Measurements from ENCODE around the gene KRTAP5-5.

The KRTAP5-5 gene

DNA sequence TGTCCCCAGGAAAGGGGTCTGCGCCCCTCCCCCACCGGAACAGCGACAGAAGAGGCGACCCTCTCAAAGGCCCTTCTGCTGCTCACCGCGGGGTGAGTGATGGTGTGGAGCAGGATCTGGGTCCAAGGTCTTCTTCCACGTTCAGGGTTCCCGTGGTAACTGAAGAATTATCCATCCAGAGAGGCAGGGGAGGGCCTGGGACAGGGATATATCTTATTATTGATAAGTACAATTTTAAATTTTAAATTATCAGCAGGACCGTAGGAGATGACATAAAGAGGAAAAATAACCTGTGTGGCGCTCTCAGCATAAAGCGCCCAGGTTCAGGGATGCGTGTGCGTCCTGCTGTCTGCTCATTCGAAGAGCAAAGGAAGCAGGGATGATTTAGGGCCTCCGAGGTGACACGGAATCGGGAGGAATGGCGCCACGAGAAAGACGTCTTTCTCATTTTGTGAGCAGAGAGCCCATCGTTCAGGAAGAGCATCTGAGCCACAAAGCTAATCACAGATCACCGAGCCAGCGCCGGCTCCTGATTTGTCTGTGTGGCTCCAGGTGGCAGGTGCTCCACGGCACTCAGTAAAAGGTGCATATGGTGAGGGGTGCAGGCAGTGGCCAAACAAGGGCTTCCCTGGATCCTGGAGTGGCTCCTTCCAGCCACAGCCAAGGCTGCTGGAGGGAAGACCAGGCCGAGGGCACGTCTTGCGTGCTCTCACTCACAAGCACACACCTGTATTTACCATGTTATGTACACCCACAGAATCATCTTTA lies 19.3 kb downstream of the KRTAP5-5 start:
- Histone ChIP-seq H3K4me1 (ENCODE audit: control insufficient read depth, insufficient read depth, low read length) (no peaks in the 10 kb centered on the region), H3K9ac (ENCODE audit: low read length) (no peak overlapping the region)

DNA sequence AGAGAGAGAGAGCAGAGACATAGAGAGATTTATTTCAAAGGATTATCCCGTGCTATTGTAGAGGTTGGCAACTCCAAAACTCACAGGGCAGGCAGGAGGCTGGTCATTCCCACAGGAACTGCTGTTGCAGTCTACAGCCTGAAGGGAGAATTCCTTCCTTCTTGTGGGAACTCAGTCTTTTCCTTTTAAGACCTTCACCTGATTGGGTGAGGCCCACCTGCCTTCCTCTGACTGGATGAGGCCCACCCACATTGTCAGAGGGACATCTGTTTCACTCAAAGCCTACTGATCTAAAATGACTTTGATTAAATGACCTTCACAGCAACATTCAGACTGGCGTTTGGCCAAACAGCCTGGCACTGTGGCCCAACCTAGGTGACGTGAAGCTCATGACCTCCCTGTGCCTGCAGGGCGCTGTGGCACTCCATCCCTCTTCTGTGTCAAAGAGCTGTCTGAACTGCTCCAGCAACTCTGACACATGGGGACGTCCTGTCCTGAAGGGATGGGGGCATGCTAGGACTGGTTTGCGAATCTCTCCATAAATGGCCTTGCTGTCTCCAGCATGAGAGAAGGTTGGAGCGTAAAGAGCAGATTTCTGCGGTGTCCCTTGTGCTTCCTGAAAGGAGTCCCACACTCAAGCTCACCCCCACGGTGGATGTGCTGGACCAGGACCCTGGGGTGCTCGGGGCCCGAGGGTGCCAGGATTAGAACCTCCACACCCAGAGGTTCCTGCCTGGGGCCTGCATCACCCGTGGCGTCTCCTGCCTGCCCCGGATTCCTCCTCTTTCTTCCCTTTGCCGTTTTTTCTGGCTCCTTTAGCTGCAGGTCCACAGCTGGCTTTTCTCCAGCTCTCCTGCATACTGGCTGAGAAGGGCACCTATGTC lies 20.7 kb downstream of the KRTAP5-5 start:
- Histone ChIP-seq H3K27ac (ENCODE audit: low read depth, low read length) (no peak overlapping the region), H3K27me3 (ENCODE audit: control insufficient read depth, insufficient read depth, low read length) (peaks cover 9% of the 10 kb centered on the region), H3K4me3 (ENCODE audit: low read length) (no peak overlapping the region), H3K36me3 (ENCODE audit: control insufficient read depth, insufficient read depth, low read length) (no peaks in the 10 kb centered on the region), H3K9ac (ENCODE audit: low read length) (no peak overlapping the region), H3K4me1 (ENCODE audit: control insufficient read depth, insufficient read depth, low read length) (no peaks in the 10 kb centered on the region)

More for the DNA sequence above, 19.3 kb downstream of the KRTAP5-5 start:
- Histone ChIP-seq H3K36me3 (ENCODE audit: control insufficient read depth, insufficient read depth, low read length) (no peaks in the 10 kb centered on the region), H3K27ac (ENCODE audit: low read depth, low read length) (no peak overlapping the region), H3K27me3 (ENCODE audit: control insufficient read depth, insufficient read depth, low read length) (peaks cover 7% of the 10 kb centered on the region), H3K4me3 (ENCODE audit: low read length) (no peak overlapping the region)

DNA sequence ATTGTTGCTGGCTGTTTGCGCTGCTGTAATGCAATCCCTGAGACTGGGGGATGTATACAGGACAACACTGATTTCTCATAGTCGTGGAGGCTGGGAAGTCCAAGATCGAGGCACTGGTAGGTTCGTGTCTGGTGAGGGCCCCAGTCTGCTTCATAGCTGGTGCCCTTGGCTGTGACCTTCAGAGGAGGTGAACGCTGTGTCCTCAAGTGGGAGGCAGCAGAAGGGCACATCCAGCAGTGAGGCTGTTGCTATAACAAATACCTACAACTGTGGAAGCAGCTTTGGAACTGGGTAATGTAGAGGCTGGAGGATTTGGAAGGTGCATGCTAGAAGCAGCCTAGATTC lies 21.3 kb downstream of the KRTAP5-5 start:
- Histone ChIP-seq H3K9ac (ENCODE audit: low read length) (no peak overlapping the region), H3K27me3 (ENCODE audit: control insufficient read depth, insufficient read depth, low read length) (peaks cover 9% of the 10 kb centered on the region), H3K27ac (ENCODE audit: low read depth, low read length) (no peak overlapping the region), H3K4me1 (ENCODE audit: control insufficient read depth, insufficient read depth, low read length) (no peaks in the 10 kb centered on the region), H3K4me3 (ENCODE audit: low read length) (no peak overlapping the region), H3K36me3 (ENCODE audit: control insufficient read depth, insufficient read depth, low read length) (no peaks in the 10 kb centered on the region)

DNA sequence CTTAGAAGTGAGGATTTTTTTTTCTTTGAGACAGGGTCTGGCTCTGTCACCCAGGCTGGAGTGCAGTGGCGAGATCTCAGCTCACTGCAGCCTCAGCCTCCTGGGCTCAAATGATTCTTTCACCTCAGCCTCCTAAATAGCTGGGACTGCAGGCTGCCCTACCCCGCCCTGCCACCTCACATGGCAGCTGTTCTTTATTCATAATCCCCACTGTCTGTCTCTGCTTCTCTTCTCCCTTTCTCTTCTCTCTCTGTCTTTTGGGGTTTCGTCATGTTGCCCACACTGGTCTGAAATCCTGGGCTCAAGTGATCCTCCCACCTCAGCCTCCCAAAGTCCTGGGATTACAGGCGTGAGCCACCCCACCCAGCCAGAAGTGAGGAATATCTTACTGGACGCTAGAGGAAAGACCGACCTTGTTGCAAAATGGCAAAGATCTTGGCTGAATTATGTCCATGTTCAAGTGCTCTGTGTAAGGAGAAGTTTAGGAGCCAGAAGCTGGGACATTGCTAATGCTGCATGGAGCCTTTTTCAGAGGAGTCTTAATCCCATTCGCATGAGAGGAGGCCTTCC lies 21.9 kb downstream of the KRTAP5-5 start:
- Histone ChIP-seq H3K9ac (ENCODE audit: low read length) (no peak overlapping the region), H3K36me3 (ENCODE audit: control insufficient read depth, insufficient read depth, low read length) (no peaks in the 10 kb centered on the region), H3K27ac (ENCODE audit: low read depth, low read length) (no peak overlapping the region), H3K4me1 (ENCODE audit: control insufficient read depth, insufficient read depth, low read length) (no peaks in the 10 kb centered on the region), H3K27me3 (ENCODE audit: control insufficient read depth, insufficient read depth, low read length) (peaks cover 9% of the 10 kb centered on the region), H3K4me3 (ENCODE audit: low read length) (no peak overlapping the region)

DNA sequence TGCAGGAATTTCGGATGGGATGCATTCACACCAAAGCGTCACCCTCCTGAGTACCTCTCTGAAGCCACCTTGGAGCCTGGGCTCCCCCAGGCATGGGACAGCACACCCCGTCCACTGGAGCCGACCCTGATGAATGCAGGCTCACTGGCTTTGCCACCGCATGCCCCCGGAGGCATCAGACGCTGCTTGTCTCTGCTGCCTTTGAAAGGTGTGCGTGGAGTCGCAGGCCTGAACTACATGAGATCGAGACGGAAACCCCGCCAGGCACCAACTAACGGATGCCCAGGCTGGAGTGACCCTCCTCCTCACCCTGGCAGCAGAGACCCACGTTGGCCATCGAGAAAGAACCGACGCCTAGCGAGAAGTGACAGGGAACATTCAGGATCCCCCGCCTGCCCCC lies 22.5 kb downstream of the KRTAP5-5 start:
- Histone ChIP-seq H3K27ac (ENCODE audit: low read depth, low read length) (no peak overlapping the region), H3K27me3 (ENCODE audit: control insufficient read depth, insufficient read depth, low read length) (peaks cover 9% of the 10 kb centered on the region), H3K4me3 (ENCODE audit: low read length) (no peak overlapping the region), H3K4me1 (ENCODE audit: control insufficient read depth, insufficient read depth, low read length) (no peaks in the 10 kb centered on the region), H3K9ac (ENCODE audit: low read length) (no peak overlapping the region), H3K36me3 (ENCODE audit: control insufficient read depth, insufficient read depth, low read length) (no peaks in the 10 kb centered on the region)

DNA sequence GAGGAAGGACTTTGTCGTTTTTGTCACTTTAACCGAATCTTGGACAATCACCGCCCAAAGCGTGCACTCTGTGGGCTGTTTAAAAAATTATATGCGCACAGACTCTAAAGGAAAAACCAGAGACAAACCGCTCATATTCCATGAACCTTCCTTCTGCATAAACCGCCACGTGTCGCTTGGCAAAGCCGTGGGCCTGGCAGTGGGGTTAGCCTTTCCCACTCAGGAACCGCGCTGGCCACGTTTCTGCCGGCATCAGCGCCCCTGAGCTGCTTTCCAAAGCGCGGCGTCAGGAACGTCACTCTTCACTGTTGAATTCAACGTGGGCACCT lies 22.8 kb downstream of the KRTAP5-5 start:
- Histone ChIP-seq H3K27me3 (ENCODE audit: control insufficient read depth, insufficient read depth, low read length) (peaks cover 9% of the 10 kb centered on the region), H3K4me1 (ENCODE audit: control insufficient read depth, insufficient read depth, low read length) (no peaks in the 10 kb centered on the region), H3K36me3 (ENCODE audit: control insufficient read depth, insufficient read depth, low read length) (no peaks in the 10 kb centered on the region), H3K4me3 (ENCODE audit: low read length) (no peak overlapping the region), H3K9ac (ENCODE audit: low read length) (no peak overlapping the region), H3K27ac (ENCODE audit: low read depth, low read length) (no peak overlapping the region)

DNA sequence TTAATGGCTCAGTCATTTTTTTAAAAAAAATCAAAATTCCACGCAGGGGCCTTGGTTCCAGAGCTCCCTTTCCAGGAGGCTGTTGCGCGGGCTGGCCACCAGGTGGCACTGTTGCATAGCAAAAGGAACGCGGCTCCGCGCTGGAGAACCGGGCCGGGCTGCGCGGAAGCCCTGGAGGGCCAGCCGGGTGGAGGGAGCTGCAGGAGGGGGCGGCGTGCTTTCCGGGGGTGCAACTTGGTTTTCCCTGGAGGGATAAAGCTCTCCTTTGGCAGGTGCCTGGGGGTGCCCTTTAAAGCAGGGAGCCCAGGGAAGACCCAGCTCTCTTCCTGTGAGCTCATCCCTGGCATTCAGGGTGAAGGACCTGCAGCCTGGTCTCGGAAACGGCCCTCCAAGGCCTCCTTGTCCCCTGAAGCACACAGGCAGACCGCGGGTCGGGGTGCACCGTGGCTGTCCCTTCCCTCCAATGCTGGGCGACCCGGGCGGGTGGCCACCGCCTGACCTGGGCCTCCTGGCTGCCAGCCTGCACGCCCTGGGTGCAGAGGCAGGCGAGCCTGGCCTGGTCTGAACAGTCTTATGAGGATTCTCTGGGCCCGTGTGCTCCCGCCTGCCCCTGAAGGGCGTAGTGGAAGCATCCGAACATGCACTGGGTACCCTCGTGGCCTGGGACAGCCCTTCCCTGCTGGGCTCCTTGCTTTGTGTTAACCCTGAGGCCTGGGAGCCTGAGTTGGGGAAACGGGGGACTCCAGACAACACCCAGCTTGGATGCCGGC lies 23.4 kb downstream of the KRTAP5-5 start:
- H3K9ac ChIP-seq (ENCODE audit: low read length), result no peak overlapping the region
- H3K4me1 ChIP-seq (ENCODE audit: control insufficient read depth, insufficient read depth, low read length), result no peaks in the 10 kb centered on the region
- H3K27ac ChIP-seq (ENCODE audit: low read depth, low read length), result no peak overlapping the region
- no peaks in the 10 kb centered on the region for H3K36me3 ChIP-seq (ENCODE audit: control insufficient read depth, insufficient read depth, low read length)
- no peak overlapping the region for H3K4me3 ChIP-seq (ENCODE audit: low read length)
- H3K27me3 ChIP-seq (ENCODE audit: control insufficient read depth, insufficient read depth, low read length), result peaks cover 9% of the 10 kb centered on the region

DNA sequence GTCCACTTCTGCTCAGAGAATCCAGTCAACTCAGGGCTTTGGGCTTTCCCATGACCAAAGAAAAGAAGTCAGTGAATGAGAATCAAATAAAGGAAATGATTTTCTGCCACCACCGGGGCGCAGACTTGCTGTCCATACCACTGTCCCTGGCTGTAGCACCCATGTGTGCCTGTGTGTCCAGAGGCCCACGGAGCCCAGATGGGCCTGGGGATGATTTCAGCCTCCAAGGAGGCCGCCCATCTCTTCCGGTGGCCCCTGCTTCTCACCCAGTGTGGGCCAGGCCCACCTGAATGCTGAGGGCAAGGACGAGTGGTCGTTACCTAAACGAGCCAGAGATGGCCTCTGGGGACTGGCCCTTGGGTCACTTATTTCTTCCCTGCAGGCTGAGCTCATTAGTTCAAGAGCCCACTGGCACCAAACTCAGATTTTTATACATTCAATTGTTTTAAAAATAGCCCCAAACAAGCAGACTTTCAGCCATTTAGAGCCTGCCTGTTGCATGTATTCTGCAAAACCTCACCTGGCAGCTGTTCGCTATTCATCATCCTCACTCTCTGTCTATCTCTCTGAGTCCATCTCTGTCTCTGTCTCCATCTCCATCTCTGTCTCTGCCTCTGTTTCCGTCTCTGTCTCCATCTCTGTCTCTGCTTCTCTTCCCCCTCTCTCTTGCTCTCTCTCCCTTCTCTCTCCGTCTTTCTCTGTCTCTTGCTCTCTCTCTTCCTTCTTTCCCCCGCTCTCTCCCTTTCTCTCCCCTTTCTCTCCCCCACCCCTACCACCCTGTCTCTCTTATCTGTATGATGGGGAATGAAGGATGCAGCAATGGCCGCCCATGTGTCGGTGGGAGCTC lies 24.2 kb downstream of the KRTAP5-5 start:
- Histone ChIP-seq H3K36me3 (ENCODE audit: control insufficient read depth, insufficient read depth, low read length) (no peaks in the 10 kb centered on the region), H3K27ac (ENCODE audit: low read depth, low read length) (no peak overlapping the region), H3K4me1 (ENCODE audit: control insufficient read depth, insufficient read depth, low read length) (no peaks in the 10 kb centered on the region), H3K4me3 (ENCODE audit: low read length) (no peak overlapping the region), H3K27me3 (ENCODE audit: control insufficient read depth, insufficient read depth, low read length) (peaks cover 9% of the 10 kb centered on the region), H3K9ac (ENCODE audit: low read length) (no peak overlapping the region)

DNA sequence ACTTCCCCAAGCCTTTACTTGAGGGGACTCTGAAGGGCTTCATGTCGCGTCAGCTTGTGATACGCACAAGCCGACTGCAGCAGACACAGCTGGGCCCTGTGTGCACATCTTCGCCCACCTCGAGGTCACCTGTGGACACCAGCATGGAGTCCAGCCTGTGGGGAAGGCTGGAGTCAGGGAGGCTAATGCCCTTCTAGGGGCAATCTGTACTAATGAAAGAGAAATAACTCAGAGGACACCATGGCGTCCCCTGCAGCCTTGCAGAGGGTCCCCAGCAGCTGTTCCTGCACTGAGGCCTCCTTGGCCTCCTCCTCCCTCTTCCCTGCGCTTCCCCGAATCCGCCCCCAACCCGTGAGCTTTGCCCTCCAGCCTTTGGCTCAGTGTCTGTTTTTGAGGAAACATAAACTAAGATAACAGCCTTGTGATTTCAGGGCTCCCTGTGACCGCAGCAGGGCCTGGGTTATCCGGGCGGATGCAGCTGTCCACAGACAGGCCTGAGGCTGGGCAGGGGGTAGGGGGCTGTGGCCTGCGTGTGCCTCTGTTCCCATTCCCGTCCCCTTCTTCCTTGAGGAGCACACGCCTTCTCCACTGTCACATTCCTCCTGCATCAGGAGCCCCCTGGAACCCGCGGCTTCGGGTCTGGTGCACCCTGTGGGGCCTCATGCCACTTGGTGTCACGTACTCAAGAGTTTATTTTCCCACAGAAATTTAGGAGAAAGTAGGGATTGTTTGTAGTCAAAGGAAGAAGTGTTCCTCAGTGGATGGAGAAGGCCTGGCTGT lies 25.0 kb downstream of the KRTAP5-5 start:
- H3K9ac ChIP-seq (ENCODE audit: low read length), result no peak overlapping the region
- no peaks in the 10 kb centered on the region for H3K36me3 ChIP-seq (ENCODE audit: control insufficient read depth, insufficient read depth, low read length)
- peaks cover 9% of the 10 kb centered on the region for H3K27me3 ChIP-seq (ENCODE audit: control insufficient read depth, insufficient read depth, low read length)
- no peak overlapping the region for H3K4me3 ChIP-seq (ENCODE audit: low read length)
- H3K4me1 ChIP-seq (ENCODE audit: control insufficient read depth, insufficient read depth, low read length), result no peaks in the 10 kb centered on the region
- no peak overlapping the region for H3K27ac ChIP-seq (ENCODE audit: low read depth, low read length)

DNA sequence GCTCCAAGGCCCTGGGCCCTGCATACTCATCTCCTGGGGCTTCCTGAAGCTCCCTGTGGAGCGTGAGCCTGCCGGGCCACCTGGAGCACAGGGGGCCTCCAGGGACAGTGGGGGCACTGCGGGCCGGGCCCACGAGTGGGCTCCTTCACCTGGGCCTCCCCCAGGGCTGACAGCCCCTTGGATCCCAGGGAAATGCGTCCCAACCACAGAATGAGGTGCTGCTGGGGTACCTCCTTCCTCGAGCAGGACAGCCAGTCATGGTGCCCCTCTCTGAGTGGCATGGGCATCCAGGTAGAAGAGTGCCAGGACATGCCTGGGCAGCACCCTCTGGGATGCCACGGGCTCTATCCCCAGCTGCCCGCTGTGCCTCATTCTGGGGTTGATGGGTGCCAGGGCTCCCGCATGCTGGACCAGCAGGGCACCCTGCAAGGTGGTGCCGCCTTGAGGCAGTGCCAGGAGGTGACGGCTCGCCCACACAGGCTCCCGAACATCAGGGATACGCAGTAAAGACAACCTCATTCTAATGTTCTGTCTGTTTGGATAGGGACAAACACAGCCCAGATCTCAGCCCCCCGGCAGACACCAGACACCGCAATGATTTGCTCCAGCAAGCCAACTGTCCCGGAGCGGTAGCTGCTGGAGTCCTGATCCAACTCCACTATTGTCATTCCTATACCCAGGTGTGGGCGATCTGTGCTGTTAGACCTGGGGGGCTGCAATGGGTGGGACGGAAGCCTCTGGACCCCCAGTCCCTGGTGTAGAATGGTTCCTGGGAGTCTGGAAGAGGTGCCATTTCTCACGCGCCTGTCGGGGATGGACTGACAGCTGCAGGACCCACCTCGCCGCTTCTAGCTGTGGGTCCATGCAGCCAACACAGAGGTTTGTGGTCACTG lies 25.8 kb downstream of the KRTAP5-5 start:
- no peaks in the 10 kb centered on the region for H3K4me1 ChIP-seq (ENCODE audit: control insufficient read depth, insufficient read depth, low read length)
- H3K27ac ChIP-seq (ENCODE audit: low read depth, low read length), result no peak overlapping the region
- no peaks in the 10 kb centered on the region for H3K36me3 ChIP-seq (ENCODE audit: control insufficient read depth, insufficient read depth, low read length)
- H3K27me3 ChIP-seq (ENCODE audit: control insufficient read depth, insufficient read depth, low read length), result peaks cover 9% of the 10 kb centered on the region
- H3K4me3 ChIP-seq (ENCODE audit: low read length), result no peak overlapping the region
- no peak overlapping the region for H3K9ac ChIP-seq (ENCODE audit: low read length)

Data from rectal smooth muscle tissue (tissue), 1 donor.